Neural cell (in vitro differentiated cells): Measurements from ENCODE around the gene RABGAP1L. TPM values are rescaled to one million over a fixed set of nuclear protein-coding genes. Genes with fewer than 3 reads are reported as not detected.

Source experiments
- H2AFZ ChIP-seq: fragments of 200-600, 300-800 bp; sonication (generic), shearing (Covaris generic); 2 replicates; pipeline ENCODE4 v1.6.0; 2014; ENCODE audit warnings: low read depth, mild to moderate bottlenecking, antibody characterized with exemption, low read length, moderate library complexity
- H3F3A ChIP-seq: fragments of 200-600 bp; shearing (Covaris generic); 2 replicates; pipeline ENCODE4 v1.6.1; 2016; ENCODE audit warnings: mild to moderate bottlenecking, moderate library complexity, mixed read lengths, antibody characterized with exemption, low read length; ENCODE audit not compliant: insufficient read depth, poor library complexity, severe bottlenecking
- H3K27ac ChIP-seq: fragments of 200-600, 300-800 bp; sonication (generic), shearing (Covaris generic); 2 replicates; pipeline ENCODE4 v1.5.1; 2014; ENCODE audit warnings: mild to moderate bottlenecking, low read length, moderate library complexity
- H3K27me3 ChIP-seq: fragments of 300-800, 200-600 bp; sonication (generic), shearing (Covaris generic); 2 replicates; pipeline ENCODE4 v1.6.0; 2014; ENCODE audit warnings: mild to moderate bottlenecking, low read depth, low read length, moderate library complexity; ENCODE audit not compliant: insufficient read depth
- H3K36me3 ChIP-seq: fragments of 300-800, 200-600 bp; sonication (generic), shearing (Covaris generic); 2 replicates; pipeline ENCODE4 v1.5.1; 2014; ENCODE audit warnings: mild to moderate bottlenecking, antibody characterized with exemption, low read length, moderate library complexity; ENCODE audit not compliant: insufficient read depth
- H3K4me2 ChIP-seq: fragments of 300-800, 200-600 bp; sonication (generic), shearing (Covaris generic); 2 replicates; pipeline ENCODE4 v1.6.0; 2014; ENCODE audit warnings: mild to moderate bottlenecking, low read length
- H3K4me3 ChIP-seq: fragments of 300-800, 200-600 bp; sonication (generic), shearing (Covaris generic); 2 replicates; pipeline ENCODE4 v1.5.1; 2014; ENCODE audit warnings: mild to moderate bottlenecking, low read length, moderate library complexity
- H3K79me2 ChIP-seq: fragments of 200-600 bp; shearing (Covaris generic); replicated peaks from 2 replicates; pipeline ENCODE4 v1.6.0; 2014; ENCODE audit warnings: mild to moderate bottlenecking, low read length, moderate library complexity; ENCODE audit not compliant: insufficient read depth
- H3K9ac ChIP-seq: fragments of 300-800, 200-600 bp; sonication (generic), shearing (Covaris generic); 2 replicates; pipeline ENCODE4 v1.6.1; 2016; ENCODE audit warnings: mild to moderate bottlenecking, low read length, mixed read lengths
- H3K9me2 ChIP-seq: fragments of 200-600 bp; shearing (Covaris generic); 2 replicates; pipeline ENCODE4 v1.6.1; 2016; ENCODE audit warnings: mild to moderate bottlenecking, low read length, mixed read lengths; ENCODE audit not compliant: insufficient read depth
- H3K9me3 ChIP-seq: fragments of 200-600, 300-800 bp; sonication (generic), shearing (Covaris generic); 2 replicates; pipeline ENCODE4 v1.6.1; 2016; ENCODE audit warnings: mild to moderate bottlenecking, mixed run types, low read length, moderate library complexity, mixed read lengths
- H4K20me1 ChIP-seq: fragments of 200-600 bp; shearing (Covaris generic); 2 replicates; pipeline ENCODE4 v1.6.1; 2016; ENCODE audit warnings: mild to moderate bottlenecking, mixed run types; ENCODE audit not compliant: insufficient read depth
- EP300 ChIP-seq: fragments of 450-650 bp; conservative IDR thresholded peaks from 2 replicates; pipeline ENCODE4 v1.6.1; 2014; ENCODE audit warnings: antibody characterized with exemption, mild to moderate bottlenecking, moderate library complexity; ENCODE audit not compliant: poor library complexity, severe bottlenecking
- EZH2 ChIP-seq: fragments of 200-600, 300-800 bp; shearing (Covaris generic), sonication (generic); IDR thresholded peaks from 2 replicates; pipeline ENCODE4 v1.6.1; 2014; ENCODE audit warnings: antibody characterized with exemption, low read length, borderline replicate concordance, mild to moderate bottlenecking; ENCODE audit not compliant: insufficient read depth, poor library complexity, severe bottlenecking
- MXI1 ChIP-seq: fragments of 450-650 bp; conservative IDR thresholded peaks from 2 replicates; pipeline ENCODE4 v1.6.1; 2014; ENCODE audit warnings: antibody characterized with exemption, mild to moderate bottlenecking; ENCODE audit not compliant: poor library complexity, severe bottlenecking
- POLR2AphosphoS5 ChIP-seq: IDR thresholded peaks from 2 replicates; pipeline ENCODE4 v1.6.1; 2012
- RAD21 ChIP-seq: fragments of 450-650 bp; conservative IDR thresholded peaks from 2 replicates; pipeline ENCODE4 v1.6.1; 2014; ENCODE audit warnings: antibody characterized with exemption, mild to moderate bottlenecking, moderate library complexity
- SMC3 ChIP-seq: fragments of 450-650 bp; conservative IDR thresholded peaks from 2 replicates; pipeline ENCODE4 v1.6.1; 2014; ENCODE audit warnings: antibody characterized with exemption, mild to moderate bottlenecking, moderate library complexity; ENCODE audit not compliant: poor library complexity
- TAF1 ChIP-seq: IDR thresholded peaks from 2 replicates; pipeline ENCODE4 v1.6.1; 2012; ENCODE audit warnings: low read depth
- polyA plus RNA-seq: library from polyadenylated mRNA; depleted of rRNA; stranded (reverse); fragments of >200 nt; gene quantifications from 2 replicates; pipeline ENCODE4 v1.2.3, GENCODE V29; 2014
- TF ChIP-seq, protein P1 (sequence below): fragments of 450-650 bp; IDR thresholded peaks from 2 replicates; pipeline ENCODE4 v1.5.1; 2014; ENCODE audit warnings: antibody characterized with exemption, mild to moderate bottlenecking, moderate library complexity; ENCODE audit not compliant: poor library complexity, severe bottlenecking
- TF ChIP-seq, protein P2 (sequence below): IDR thresholded peaks from 2 replicates; pipeline ENCODE4 v1.6.1; 2012; ENCODE audit warnings: borderline replicate concordance

The RABGAP1L gene
- polyA plus RNA-seq, 1 donor from 2014 or later, result 32.2 TPM

DNA sequence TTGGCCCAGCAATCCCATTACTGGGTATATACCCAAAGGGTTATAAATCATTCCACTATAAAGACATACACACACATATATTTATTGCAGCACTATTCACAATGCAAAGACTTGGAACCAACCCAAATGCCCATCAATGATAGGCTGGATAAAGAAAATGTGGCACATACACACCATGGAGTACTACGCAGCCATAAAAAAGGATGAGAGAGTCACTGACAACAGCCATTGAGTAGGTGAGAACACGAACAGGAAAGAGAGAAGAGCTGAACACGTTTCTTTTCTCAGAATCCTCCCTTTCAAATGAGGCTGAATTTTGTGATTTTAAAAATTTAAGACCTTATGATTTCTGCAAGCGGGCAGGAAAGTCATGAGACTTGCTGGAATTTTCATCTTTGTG is 10.1 kb upstream of the RABGAP1L start:
- Histone ChIP-seq H3K9me3 (no peaks in the 10 kb centered on the region), H3K4me2 (no peak overlapping the region), H2AFZ (no peak overlapping the region), H3K9ac (no peak overlapping the region), H3K79me2 (no peaks in the 10 kb centered on the region), H3F3A (no peaks in the 10 kb centered on the region), H3K27ac (no peak overlapping the region), H3K4me3 (no peak overlapping the region), H3K27me3 (no peaks in the 10 kb centered on the region), H4K20me1 (no peaks in the 10 kb centered on the region), H3K36me3 (no peaks in the 10 kb centered on the region), H3K9me2 (no peaks in the 10 kb centered on the region)
- no peak for TF ChIP-seq SMC3
- TF ChIP-seq, protein P1, sequence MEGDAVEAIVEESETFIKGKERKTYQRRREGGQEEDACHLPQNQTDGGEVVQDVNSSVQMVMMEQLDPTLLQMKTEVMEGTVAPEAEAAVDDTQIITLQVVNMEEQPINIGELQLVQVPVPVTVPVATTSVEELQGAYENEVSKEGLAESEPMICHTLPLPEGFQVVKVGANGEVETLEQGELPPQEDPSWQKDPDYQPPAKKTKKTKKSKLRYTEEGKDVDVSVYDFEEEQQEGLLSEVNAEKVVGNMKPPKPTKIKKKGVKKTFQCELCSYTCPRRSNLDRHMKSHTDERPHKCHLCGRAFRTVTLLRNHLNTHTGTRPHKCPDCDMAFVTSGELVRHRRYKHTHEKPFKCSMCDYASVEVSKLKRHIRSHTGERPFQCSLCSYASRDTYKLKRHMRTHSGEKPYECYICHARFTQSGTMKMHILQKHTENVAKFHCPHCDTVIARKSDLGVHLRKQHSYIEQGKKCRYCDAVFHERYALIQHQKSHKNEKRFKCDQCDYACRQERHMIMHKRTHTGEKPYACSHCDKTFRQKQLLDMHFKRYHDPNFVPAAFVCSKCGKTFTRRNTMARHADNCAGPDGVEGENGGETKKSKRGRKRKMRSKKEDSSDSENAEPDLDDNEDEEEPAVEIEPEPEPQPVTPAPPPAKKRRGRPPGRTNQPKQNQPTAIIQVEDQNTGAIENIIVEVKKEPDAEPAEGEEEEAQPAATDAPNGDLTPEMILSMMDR, result no peak
- TF ChIP-seq, protein P2, sequence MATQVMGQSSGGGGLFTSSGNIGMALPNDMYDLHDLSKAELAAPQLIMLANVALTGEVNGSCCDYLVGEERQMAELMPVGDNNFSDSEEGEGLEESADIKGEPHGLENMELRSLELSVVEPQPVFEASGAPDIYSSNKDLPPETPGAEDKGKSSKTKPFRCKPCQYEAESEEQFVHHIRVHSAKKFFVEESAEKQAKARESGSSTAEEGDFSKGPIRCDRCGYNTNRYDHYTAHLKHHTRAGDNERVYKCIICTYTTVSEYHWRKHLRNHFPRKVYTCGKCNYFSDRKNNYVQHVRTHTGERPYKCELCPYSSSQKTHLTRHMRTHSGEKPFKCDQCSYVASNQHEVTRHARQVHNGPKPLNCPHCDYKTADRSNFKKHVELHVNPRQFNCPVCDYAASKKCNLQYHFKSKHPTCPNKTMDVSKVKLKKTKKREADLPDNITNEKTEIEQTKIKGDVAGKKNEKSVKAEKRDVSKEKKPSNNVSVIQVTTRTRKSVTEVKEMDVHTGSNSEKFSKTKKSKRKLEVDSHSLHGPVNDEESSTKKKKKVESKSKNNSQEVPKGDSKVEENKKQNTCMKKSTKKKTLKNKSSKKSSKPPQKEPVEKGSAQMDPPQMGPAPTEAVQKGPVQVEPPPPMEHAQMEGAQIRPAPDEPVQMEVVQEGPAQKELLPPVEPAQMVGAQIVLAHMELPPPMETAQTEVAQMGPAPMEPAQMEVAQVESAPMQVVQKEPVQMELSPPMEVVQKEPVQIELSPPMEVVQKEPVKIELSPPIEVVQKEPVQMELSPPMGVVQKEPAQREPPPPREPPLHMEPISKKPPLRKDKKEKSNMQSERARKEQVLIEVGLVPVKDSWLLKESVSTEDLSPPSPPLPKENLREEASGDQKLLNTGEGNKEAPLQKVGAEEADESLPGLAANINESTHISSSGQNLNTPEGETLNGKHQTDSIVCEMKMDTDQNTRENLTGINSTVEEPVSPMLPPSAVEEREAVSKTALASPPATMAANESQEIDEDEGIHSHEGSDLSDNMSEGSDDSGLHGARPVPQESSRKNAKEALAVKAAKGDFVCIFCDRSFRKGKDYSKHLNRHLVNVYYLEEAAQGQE, result no peak
- no peak for TF ChIP-seq EZH2
- no peak for TF ChIP-seq EP300
- TF ChIP-seq POLR2AphosphoS5, result no peak
- no peak for TF ChIP-seq MXI1
- no peak for TF ChIP-seq TAF1
- no peak for TF ChIP-seq RAD21

DNA sequence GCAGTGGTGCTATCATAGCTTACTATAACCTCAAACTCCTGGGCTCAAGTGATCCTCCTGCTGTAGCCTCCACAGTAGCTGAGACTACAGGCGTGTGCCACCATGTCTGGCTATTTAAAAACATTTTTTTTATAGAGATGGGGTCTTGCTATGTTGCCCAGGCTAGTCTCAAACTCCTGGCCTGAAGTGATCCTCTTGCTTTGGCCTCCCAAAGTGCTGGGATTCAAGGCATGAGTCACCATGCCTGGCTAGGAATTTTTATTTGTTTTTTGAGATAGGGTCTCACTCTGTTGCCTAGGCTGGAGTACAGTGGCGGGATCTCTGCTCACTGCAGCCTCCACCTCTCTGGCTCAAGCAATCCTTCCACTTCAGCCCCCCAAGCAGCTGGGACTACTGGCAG is 8.8 kb upstream of the RABGAP1L start:
- Histone ChIP-seq H3K27ac (no peak overlapping the region), H3K79me2 (no peaks in the 10 kb centered on the region), H2AFZ (no peak overlapping the region), H4K20me1 (no peaks in the 10 kb centered on the region), H3K36me3 (no peaks in the 10 kb centered on the region), H3F3A (no peaks in the 10 kb centered on the region), H3K4me3 (no peak overlapping the region), H3K27me3 (no peaks in the 10 kb centered on the region), H3K4me2 (no peak overlapping the region), H3K9me2 (no peaks in the 10 kb centered on the region), H3K9me3 (no peaks in the 10 kb centered on the region), H3K9ac (no peak overlapping the region)
- no peak for TF ChIP-seq MXI1
- no peak for TF ChIP-seq RAD21
- TF ChIP-seq EZH2, result no peak
- TF ChIP-seq, protein P2, result no peak
- no peak for TF ChIP-seq SMC3
- TF ChIP-seq, protein P1, result no peak
- no peak for TF ChIP-seq EP300
- TF ChIP-seq TAF1, result no peak
- no peak for TF ChIP-seq POLR2AphosphoS5
